ENCODE data around the gene UBLCP1.

UBLCP1 gene

DNA sequence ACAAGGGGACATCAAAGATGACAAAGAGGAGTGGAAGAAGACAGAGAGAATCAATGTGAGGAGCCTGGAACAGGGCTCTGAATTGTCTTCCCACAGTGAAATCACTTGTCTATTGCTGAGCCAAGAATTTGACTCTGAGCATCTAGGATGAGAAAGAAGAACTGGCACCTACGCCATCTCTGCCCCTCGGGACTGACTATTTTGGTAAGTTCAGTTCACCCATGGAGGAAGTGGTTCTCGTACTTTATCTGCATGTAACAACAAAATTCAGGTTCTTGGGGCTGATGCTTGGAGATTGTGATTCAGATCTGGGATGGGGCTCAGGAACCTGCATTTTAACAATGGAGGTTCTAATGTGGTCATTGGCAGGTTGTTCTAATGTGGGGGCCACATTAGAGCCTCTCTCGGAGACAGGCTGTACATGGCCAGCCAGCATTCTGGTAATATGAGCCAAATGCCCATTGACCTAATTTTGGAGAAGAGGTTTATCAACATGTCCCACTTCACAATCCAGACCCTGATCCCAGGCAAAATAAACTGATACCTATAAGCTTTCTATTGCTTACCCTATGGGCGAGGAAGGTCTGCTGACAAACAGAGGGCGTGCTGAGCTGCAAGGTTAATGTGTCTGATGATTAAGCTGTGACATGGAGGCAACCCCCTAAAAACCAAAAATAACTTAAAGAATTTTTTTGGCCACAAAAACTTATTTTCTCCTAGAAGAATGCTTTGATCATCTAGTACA, 69.9 kb downstream of the UBLCP1 start:
- H3K4me1 Mint-ChIP-seq = peaks cover 50% of the 10 kb centered on the region
- H3K4me3 Mint-ChIP-seq = peak overlapping the region; percentile 88
- DNase-seq (ENCODE audit: low spot score in 2 of 2) (peak; percentile 43 to 69), ATAC-seq (ENCODE audit: low read depth) (peak; percentile 72)
- H3K27ac Mint-ChIP-seq = peak overlapping the region; percentile 99
- peaks cover 2% of the 10 kb centered on the region for H3K9me3 Mint-ChIP-seq
- peaks cover 5% of the 10 kb centered on the region for H3K36me3 Mint-ChIP-seq
- no peaks in the 10 kb centered on the region for H3K27me3 Mint-ChIP-seq

DNA sequence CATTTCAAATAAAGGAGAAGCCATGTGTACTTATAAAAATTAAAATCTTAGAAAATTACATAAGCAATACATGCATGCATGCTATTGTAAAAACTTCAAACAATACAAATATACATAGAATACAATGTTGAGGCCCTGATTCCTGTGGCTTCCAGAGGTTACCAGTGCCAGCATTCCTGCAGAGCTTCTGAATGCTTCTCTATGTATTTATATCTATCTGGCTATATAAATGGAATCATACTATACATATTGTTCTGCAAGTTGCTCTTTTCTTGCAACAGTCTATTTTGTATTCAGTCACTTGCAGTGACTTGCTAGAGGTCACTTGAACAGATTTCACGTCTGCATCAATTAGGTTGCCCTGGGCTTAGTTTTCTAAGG, 70.4 kb downstream of the UBLCP1 start:
- no peak for DNase-seq (ENCODE audit: low spot score in 2 of 2)

More for the DNA sequence above, 70.4 kb downstream of the UBLCP1 start:
- H3K27ac Mint-ChIP-seq = peak overlapping the region; percentile 99
- no peak for ATAC-seq (ENCODE audit: low read depth)
- H3K27me3 Mint-ChIP-seq = no peaks in the 10 kb centered on the region
- no peak overlapping the region for H3K4me3 Mint-ChIP-seq
- peaks cover 5% of the 10 kb centered on the region for H3K36me3 Mint-ChIP-seq
- peaks cover 2% of the 10 kb centered on the region for H3K9me3 Mint-ChIP-seq
- H3K4me1 Mint-ChIP-seq = peaks cover 54% of the 10 kb centered on the region

Data from memory B cell (primary cell).